Coronary artery (tissue), 2 donors: ENCODE measurements around the gene TNFSF11.
A peak's percentile ranks its signal among the peaks of the same experiment; 100 is the strongest.

Source experiments
- DNase-seq: peaks from one replicate; pipeline ENCODE4 v3.0.0-alpha.2; 2017; ENCODE audit warnings: low spot score
- H3K27ac ChIP-seq, 2 donors: fragments of 200-600 bp; sonication (generic); one replicate each; pipeline ENCODE4 v1.5.1; 2016 to 2019
- H3K4me3 ChIP-seq: fragments of 200-600 bp; sonication (generic); 2 replicates; pipeline ENCODE4 v1.5.1; 2016; ENCODE audit warnings: mild to moderate bottlenecking, moderate library complexity
- CTCF ChIP-seq: fragments of 200-600 bp; sonication (generic); IDR thresholded peaks from one replicate; pipeline ENCODE4 v1.5.1; 2019; ENCODE audit warnings: antibody characterized with exemption

The TNFSF11 gene

GRCh38 chr13:42574011-42574410, at the start of gene TNFSF11:
Gene TNFSF11, plus strand, starts transcription at chr13:42574152. Its CDS starts 152 bp downstream, at chr13:42574304.
- DNase-seq, result no peak
- Histone ChIP-seq H3K27ac (no peak within 1 kb of the TSS), H3K4me3 (peak within 1 kb of the TSS; percentile 66)
- no peak for TF ChIP-seq CTCF

GRCh38 chr13:42524487-42525034, 49.4 kb upstream of the TNFSF11 start:
- no peak for DNase-seq
- Histone ChIP-seq H3K27ac (no peak overlapping the region), H3K4me3 (no peak overlapping the region)
- TF ChIP-seq CTCF, result no peak

GRCh38 chr13:42525035-42525504, 48.9 kb upstream of the TNFSF11 start:
- H3K4me3 ChIP-seq, result no peak overlapping the region
- DNase-seq, result no peak
- no peak overlapping the region for H3K27ac ChIP-seq
- no peak for TF ChIP-seq CTCF

- no peak for TF ChIP-seq CTCF
- Histone ChIP-seq H3K27ac (no peak overlapping the region), H3K4me3 (no peak overlapping the region)
- DNase-seq, result no peak
Observed at GRCh38 chr13:42526276-42526675, 47.7 kb upstream of the TNFSF11 start.

GRCh38 chr13:42526804-42527203, 47.1 kb upstream of the TNFSF11 start:
- no peak overlapping the region for H3K4me3 ChIP-seq
- no peak for DNase-seq
- TF ChIP-seq CTCF, result no peak
- H3K27ac ChIP-seq, result no peak overlapping the region

- no peak for DNase-seq
- TF ChIP-seq CTCF, result no peak
- no peak overlapping the region for H3K4me3 ChIP-seq
- H3K27ac ChIP-seq, result no peak overlapping the region
Observed at GRCh38 chr13:42532561-42533335, 41.2 kb upstream of the TNFSF11 start.

- DNase-seq, result no peak
- Histone ChIP-seq H3K4me3 (no peak overlapping the region), H3K27ac (no peak overlapping the region)
- TF ChIP-seq CTCF, result no peak
Observed at GRCh38 chr13:42533336-42533591, 40.7 kb upstream of the TNFSF11 start.
